Hematopoietic multipotent progenitor cell treated with erythropoietin and hydrocortisone succinate and interleukin-3 and kit ligand, for 8 days (in vitro differentiated cells): ENCODE measurements around the gene TCHP.

Experiments used
- DNase-seq: peaks from one replicate; pipeline ENCODE4 v3.0.0-alpha.2; 2015

TCHP gene

GRCh38 chr12:109966546-109966945 is 66.5 kb downstream of the TCHP start:
- no peak for DNase-seq

GRCh38 chr12:109967383-109968031 is 67.4 kb downstream of the TCHP start:
- DNase-seq, result no peak
